ENCODE measurements around the gene TRAPPC10. TPM values are rescaled to one million over a fixed set of nuclear protein-coding genes. Genes with fewer than 3 reads are reported as not detected.
A peak's percentile ranks its signal among the peaks of the same experiment; 100 is the strongest.

The TRAPPC10 gene
- total and polyA plus RNA-seq, 2 of the 8 experiments (the other 6 are each of a cell fraction or from before 2014, with no cell fraction given): 18.5 to 29.8 TPM

DNA sequence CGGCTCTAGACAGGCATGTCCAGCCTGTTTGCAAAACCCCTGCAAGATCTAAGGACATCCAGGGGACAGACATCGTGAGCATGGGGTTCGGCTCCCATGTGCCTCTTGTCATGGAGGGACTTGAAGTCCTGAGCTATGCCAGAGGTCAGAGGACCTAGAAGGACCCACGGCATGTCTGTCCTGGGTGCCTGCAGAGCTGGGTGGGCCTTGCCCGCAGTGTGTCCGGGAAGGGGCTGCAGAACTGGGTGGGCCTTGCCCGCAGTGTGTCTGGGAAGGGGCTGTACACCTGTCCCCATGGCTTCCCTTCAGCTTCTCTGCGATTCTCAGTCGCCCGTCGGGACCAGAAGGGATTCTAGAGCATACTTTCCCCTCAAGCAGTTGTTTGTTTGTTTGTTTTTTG, 20.0 kb upstream of the TRAPPC10 start:
- FAIRE-seq: no peak
- no peaks in the 10 kb centered on the region for H3K79me2 ChIP-seq (ENCODE audit: control insufficient read depth in 1 of 2, insufficient read depth in 2 of 2, low read length in 2 of 2)
- WGBS, 2 experiments (ENCODE audit: extremely low coverage in 1 of 2, insufficient coverage in 1 of 2, insufficient read length in 1 of 2, insufficient replicate concordance in 2 of 2, low coverage in 1 of 2, low lambda C conversion rate in 2 of 2, missing lambda C conversion rate in 1 of 2): 88% methylated on average over 11 of the region's 11 CpGs; no CpG with 5 or more reads in 1 of the 2 experiments
- no peak for TF ChIP-seq CREB1 (IDR thresholded peaks at IDR 0.05)
- no peak for TF ChIP-seq SIN3A (conservative IDR thresholded peaks at IDR 0.05 in 1 of 2, IDR thresholded peaks at IDR 0.05 in 1 of 2; ENCODE audit: low read depth in 1 of 2, low read length in 2 of 2)
- no peak for TF ChIP-seq BACH1 (IDR thresholded peaks at IDR 0.05; ENCODE audit: low read length)
- no peak for TF ChIP-seq GTF2F1 (IDR thresholded peaks at IDR 0.05; ENCODE audit: borderline replicate concordance, low read depth, low read length)
- no peak for TF ChIP-seq RBBP5 (IDR thresholded peaks at IDR 0.05; ENCODE audit: borderline replicate concordance, low read depth, low read length)
- no peak for TF ChIP-seq TEAD4 (IDR thresholded peaks at IDR 0.05; ENCODE audit: low read depth, low read length)

More for the DNA sequence above, 20.0 kb upstream of the TRAPPC10 start:
- H3K14ac ChIP-seq (ENCODE audit: insufficient read length): no peak overlapping the region
- CTCF ChIA-PET (ENCODE audit: partially characterized antibody): interaction anchor here (0.7 to 1.1 kb wide), 4 partner anchors 10 to 53 kb away, joined by 3 to 4 read pairs (median 4); no protein-coding TSS in a partner anchor
- no peak overlapping the region for H3K18ac ChIP-seq (ENCODE audit: extremely low read depth, low read length)
- H3K27ac ChIP-seq (ENCODE audit: low read depth, low read length): no peak overlapping the region
- H2BK15ac ChIP-seq (ENCODE audit: low read length): no peak overlapping the region
- H4K20me1 ChIP-seq (replicated peaks in 1 of 2; ENCODE audit: control insufficient read depth in 1 of 2, insufficient read depth in 2 of 2, low read length in 2 of 2): peaks cover 0 to 2% of the 10 kb centered on the region in 2 experiments
- no peaks in the 10 kb centered on the region for H3K23me2 ChIP-seq (ENCODE audit: low read depth, low read length)
- DNase-seq (ENCODE audit: low read depth in 1 of 2, low spot score in 2 of 2): no peak
- no peak overlapping the region for H3K4me3 ChIP-seq (ENCODE audit: extremely low read depth in 1 of 4, insufficient read depth in 2 of 4, low read depth in 3 of 4, low read length in 4 of 4)
- POLR2A ChIA-PET (ENCODE audit: partially characterized antibody): interaction anchor here (0.6 to 1.2 kb wide), 2 partner anchors 103 to 233 kb away, joined by 3 read pairs; no protein-coding TSS in a partner anchor
- H2BK5ac ChIP-seq (ENCODE audit: low read depth, low read length): no peak overlapping the region
- H3K9me3 ChIP-seq (ENCODE audit: insufficient read depth in 2 of 2, low read depth in 1 of 2, low read length in 1 of 2): no peaks in the 10 kb centered on the region
- no peaks in the 10 kb centered on the region for H3K79me1 ChIP-seq (ENCODE audit: low read depth, low read length)
- H2BK12ac ChIP-seq (ENCODE audit: low read depth, low read length): no peak overlapping the region
- H3K4ac ChIP-seq (replicated peaks; ENCODE audit: insufficient read length, low read depth, low read length): no peak overlapping the region
- no peak overlapping the region for H2AFZ ChIP-seq (ENCODE audit: low read length)
- no peak overlapping the region for H3K23ac ChIP-seq (ENCODE audit: insufficient read length)
- peak overlapping the region; percentile 48; the same call in 1 of the 2 replicates for H4K8ac ChIP-seq (ENCODE audit: extremely low read depth, insufficient read depth, low read length)
- no peak overlapping the region for H4K91ac ChIP-seq (replicated peaks; ENCODE audit: insufficient read length, low read length)
- no peak overlapping the region for H4K5ac ChIP-seq (ENCODE audit: insufficient read length, low read depth, low read length)
- H2AK5ac ChIP-seq (ENCODE audit: low read depth, low read length): no peak overlapping the region
- no peak overlapping the region for H3K4me2 ChIP-seq (ENCODE audit: insufficient read depth in 1 of 2, low read depth in 2 of 2, low read length in 2 of 2)
- no peaks in the 10 kb centered on the region for H3K4me1 ChIP-seq (replicated peaks in 1 of 4; ENCODE audit: control insufficient read depth in 3 of 4, insufficient read depth in 4 of 4, low read length in 3 of 4)
- no peaks in the 10 kb centered on the region for H3K27me3 ChIP-seq (replicated peaks in 1 of 4; ENCODE audit: control insufficient read depth in 3 of 4, extremely low read depth in 1 of 4, insufficient read depth in 3 of 4, low read length in 3 of 4)
- H2BK120ac ChIP-seq (replicated peaks; ENCODE audit: low read depth, low read length): no peak overlapping the region
- no peak overlapping the region for H3K9ac ChIP-seq (replicated peaks in 1 of 4; ENCODE audit: extremely low read depth in 1 of 4, low read depth in 3 of 4, low read length in 3 of 4)
- H3K56ac ChIP-seq (replicated peaks; ENCODE audit: insufficient read length, low read depth, low read length): no peak overlapping the region
- no peaks in the 10 kb centered on the region for H3K36me3 ChIP-seq (ENCODE audit: control insufficient read depth in 2 of 4, insufficient read depth in 4 of 4, low read length in 3 of 4)
- no peak overlapping the region for H2BK20ac ChIP-seq (ENCODE audit: low read length)
